CD1c-positive myeloid dendritic cell (primary cell): ENCODE measurements around the gene SSBP4.

Experiments used
- DNase-seq: peaks from one replicate; pipeline ENCODE4 v3.0.0-alpha.2; 2016; ENCODE audit errors: extremely low spot score

Gene SSBP4

DNA sequence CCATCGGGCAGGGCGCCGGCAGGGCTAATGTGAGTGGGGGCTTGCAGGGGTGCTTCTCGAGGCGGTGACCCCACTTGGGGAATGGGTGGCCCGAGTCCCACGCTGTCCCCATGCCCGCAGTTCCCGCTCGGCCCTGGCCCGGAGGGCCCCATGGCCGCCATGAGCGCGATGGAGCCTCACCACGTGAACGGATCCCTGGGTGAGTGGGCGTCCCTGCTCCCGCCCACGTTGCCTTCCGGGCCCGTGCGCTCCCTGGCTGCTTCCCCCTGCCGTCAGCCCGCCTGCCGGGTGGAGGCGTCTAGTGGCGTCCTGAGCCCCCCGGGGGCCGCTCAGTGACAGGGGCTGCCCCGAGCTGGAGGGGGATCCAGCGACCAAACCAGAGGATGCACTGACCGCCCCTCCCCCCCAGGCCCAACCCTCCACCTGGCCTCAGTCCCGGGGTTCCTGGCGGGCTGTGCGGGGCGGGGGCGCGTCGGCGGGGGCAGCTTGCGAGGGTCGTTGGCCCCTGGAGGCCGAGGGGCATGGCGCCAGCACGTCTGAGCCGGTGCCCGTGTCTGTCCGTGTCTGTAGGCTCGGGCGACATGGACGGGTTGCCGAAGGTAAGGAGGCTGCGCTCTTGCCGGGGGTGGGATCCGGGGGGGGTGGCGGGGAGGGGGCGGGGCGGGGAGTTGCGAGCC lies 14.0 kb downstream of the SSBP4 start:
- DNase-seq, result peak; percentile 69

DNA sequence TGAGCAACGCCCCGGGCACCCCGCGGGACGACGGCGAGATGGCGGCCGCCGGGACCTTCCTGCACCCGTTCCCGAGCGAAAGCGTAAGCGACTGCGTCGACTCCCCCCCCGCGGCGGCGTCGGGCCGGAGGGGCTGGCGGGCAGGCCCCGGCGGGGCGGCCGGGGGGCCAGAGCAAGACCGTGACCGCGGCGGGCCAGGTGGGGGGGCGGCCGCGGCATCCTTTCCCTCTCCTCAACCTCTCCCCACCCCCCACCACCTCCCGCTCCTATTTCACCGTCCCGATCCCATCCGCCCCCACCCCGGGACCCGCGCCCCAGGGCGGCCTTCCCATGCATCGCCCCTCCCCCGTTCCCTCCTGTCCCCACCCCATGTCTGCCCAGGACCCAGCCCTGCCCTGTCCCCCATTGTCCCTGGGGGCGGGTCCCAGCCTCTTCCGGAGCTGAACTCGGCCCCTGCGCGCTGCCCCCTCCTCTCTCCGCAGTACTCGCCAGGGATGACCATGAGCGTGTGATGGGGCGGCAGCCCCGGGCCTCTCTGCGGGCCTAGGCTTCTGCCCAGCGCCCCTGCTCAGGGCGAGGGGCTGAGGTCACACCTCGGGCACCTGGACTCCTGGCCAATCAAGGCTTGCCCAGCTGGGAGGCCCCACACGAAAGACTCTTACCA lies 14.7 kb downstream of the SSBP4 start:
- no peak for DNase-seq

- no peak for DNase-seq
Observed at GRCh38 chr19:18434411-18435175, 15.4 kb downstream of the SSBP4 start.

GRCh38 chr19:18435178-18435841 lies 16.1 kb downstream of the SSBP4 start:
- DNase-seq, result peak; percentile 37

- DNase-seq, result peak; percentile 90
Observed at GRCh38 chr19:18435842-18436670, 16.9 kb downstream of the SSBP4 start.

GRCh38 chr19:18436671-18437490 lies 17.7 kb downstream of the SSBP4 start:
- DNase-seq, result peak; percentile 80

GRCh38 chr19:18437491-18438330 lies 18.5 kb downstream of the SSBP4 start, which contains the start of gene ISYNA1:
ISYNA1 (minus strand) TSS chr19:18438133; CDS start chr19:18437979, 154 bp downstream.
- peak; percentile 49 for DNase-seq

DNA sequence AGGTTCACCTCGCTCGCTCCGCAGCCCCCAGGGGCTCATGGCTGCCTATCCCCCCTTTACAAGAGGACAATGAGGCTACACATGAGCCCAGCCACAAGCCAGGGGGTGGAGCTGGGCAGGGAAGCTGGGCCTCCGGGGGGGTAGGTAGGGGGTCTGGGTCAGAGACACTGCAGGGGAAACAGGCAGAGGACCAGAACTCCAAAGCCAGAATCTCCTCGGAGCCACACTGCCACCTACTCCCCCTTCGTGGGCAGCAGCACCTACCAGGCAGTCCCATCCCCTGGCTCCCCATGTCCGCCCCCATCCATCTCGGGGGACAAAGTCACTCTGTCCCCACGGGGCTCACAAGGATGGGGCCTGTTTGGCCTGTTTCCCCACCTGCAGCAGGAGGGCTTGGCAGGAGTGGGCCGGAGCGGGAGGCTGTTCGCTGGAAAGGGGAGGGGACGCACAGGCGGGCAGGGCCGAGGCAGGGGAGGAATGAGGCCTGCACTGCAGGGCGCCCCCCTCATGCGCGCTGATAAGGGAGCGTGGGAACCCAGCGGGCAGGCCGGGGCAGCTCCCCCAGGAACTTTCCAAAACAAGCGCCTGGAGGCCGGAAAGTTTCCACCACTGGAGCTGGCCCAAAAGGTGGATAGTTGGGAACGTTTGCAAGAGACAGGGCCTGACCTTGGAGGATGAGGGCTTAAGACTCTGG lies 19.3 kb downstream of the SSBP4 start:
- no peak for DNase-seq

DNA sequence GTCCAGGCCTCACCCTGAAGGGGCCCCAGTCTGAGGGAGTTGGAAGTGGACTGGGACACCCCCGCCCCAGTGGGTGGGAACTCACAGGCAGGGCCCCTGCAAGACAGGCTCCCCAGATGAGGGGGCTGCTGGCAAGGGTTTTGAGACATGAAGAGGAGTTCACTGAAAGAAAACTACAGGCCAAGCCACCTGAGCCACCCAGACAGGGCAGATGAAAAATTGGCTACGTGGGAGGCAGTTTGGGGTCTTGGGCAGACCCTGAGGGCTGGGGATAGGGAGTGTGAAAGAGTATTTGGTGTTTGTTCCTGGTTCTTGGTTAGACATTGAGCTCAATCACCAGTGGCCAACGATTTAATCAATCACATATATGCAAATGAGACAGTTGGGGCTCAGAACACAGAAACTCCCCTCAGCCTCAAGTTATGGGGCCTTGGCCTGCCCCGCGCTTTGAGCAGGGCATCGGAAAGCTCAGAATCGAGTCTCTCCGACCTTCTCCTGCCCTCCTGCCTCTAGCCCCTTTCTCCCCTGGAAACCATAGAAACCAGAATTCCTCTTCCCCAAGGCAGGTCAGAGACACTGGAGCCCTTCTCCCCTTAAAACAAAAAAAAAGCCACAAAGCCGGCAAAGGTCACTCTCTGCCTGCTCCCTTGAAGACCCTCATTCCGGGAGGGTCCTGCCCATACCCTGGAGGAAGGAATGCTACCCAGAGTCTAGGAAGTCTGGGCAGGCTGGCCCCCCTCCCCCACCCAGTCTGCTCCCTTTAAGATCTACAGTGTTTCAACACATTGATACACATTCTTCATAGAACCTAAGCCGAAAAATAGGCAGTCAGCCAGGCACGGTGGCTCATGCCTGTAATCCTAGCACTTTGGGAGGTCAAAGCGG lies 20.1 kb downstream of the SSBP4 start:
- no peak for DNase-seq

DNA sequence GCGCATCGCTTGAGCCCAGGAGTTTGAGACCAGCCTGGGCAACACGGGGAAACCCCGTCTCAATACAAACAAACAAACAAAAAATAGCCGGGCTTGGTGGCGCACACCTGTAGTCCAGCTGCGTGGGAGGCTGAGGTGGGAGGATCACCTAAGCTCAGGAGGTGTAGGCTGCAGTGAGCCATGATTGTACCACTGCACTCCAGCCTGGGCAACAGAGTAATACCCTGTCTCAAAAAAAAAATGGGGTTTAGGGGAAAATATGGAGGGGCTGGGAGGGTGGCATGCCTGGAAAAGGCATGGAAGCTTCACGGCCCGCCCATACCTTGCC lies 20.7 kb downstream of the SSBP4 start:
- DNase-seq, result no peak

GRCh38 chr19:18440415-18440877 lies 21.2 kb downstream of the SSBP4 start:
- no peak for DNase-seq

DNA sequence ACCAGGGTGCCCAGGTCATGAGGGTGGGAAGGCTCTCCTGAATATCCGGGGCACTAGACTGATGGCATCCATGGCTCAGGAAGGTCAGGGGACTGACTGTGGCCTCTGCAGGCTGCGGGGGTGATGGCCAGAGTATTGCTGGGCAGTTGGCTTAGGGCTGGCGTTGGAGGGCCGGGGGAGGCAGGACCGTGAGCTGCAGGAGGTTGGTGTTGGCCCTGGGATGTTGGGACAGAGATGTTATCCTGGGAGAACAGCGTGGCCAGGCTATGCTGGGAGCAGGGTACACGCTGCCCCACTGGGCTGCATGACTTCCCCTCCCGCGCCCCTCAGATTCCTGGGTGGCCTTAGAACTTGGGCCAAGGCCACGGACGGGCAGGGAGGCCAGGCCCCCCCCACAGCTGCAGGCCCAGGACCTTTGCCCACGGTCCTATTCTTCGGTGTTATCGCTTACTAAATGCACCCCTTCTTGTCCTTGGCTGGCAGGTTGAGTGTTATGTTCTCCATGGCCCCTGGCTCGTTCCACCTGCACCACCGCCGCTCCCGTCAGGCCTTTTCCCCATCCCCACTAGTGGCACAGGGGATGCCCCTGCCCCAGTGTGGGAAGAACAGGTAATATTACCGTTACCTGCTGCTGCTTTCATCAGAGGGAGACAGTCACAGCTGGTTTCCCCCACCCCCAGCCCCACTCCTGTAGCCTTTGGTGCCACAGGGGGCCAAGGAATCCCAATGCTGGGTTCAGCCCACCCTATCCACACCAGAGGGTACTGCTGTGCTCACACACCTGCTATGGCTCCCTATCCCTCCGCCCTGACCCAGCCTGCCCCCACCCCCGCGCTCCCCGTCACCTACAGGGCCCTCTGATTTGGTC lies 22.0 kb downstream of the SSBP4 start:
- no peak for DNase-seq

DNA sequence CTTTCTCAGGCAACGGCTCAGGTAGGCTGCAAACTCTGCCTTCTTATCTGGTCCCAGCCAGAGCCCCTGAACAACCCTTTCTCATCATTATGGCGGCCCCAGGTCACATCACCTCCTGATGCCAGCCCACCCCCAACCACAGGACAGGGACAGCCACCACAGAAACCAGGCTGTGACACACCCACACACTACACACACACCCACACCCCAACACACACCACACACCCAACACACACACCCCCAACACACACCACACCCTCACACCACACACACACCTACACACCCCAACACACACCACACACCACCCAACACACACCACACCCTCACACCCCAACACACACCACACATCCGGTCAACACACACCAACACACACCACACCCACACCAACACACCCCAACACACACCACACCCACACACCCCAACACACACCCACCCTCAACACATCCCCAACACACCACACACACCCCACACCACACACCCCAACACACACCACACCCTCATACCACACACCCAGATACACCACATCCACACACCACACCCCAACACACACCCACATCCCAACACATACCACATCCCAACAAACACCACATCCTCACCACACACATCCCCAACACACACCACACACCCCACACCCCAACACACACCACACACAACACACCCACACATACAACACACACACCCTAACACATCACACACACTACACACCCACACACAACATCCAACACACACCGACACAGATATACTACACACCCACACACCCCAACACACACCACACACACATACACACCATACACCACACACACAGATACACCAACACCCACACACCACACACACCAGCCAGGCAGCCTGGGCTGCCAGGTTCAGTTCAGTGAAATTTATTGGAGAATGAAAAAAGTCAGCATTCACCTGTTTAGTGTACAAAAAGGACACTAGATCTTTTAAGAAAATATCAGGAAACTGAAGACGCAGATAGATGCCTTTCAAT lies 22.9 kb downstream of the SSBP4 start:
- no peak for DNase-seq

GRCh38 chr19:18442941-18443340 lies 23.7 kb downstream of the SSBP4 start:
- DNase-seq, result no peak

DNA sequence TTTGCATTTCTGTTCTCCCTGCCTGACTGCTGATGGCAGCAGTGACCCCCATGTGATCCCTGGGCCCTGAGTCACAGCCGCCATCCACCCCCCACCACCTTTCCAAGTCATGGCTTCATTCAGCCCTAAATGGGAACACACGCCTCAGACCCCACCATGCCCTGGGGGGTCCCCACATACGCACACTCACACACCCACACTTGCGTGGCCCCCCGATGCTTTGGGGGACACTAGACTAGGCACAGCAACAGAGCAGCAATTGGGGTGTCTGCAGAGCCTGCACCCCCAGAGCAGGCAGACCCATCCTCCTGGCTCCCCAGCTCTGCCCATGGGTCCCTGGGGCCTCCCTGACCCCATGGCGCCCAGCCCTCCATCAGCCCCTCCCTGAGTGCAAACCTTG lies 24.2 kb downstream of the SSBP4 start:
- no peak for DNase-seq

DNA sequence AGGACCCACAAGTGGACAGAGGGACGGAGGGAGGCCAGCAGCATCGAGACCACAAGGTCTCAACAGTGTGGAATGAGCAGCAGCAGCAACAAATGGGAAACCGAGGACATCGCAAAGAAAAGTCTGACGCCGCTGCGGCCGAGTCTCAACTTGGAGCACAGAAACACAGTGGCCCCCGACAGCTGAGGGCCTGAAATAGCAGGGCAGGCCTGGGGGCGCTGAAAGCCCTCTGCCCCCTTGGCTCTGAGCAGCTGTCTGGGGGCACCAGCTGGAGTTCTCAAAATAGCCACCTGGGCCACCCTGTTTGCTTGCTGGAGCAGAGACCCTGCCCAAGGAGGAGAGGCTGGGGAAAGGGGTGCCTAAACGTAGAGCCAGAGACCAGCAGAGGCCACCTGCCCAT lies 24.6 kb downstream of the SSBP4 start:
- no peak for DNase-seq
